ENCODE measurements around the gene CNTN4.

DNA sequence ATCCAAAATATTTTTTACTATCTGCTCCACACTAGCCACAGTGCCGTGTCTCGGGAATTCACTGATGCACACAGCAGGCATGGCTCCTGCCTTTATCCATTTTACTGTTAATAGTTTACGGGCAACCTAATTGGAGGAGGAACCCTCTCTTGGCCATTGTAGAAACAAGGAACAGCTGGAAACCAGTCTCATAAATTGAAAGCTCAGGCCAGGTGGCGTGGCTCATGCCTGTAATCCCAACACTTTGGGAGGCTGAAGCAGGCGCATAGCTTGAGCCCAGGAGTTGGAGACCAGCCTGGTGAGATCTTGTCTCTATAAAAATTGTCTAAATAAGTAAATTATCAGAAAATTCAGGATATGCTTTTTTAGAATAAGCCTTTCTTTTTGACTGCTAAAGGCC, 972.5 kb downstream of the CNTN4 start:
- TF ChIP-seq YY1 (IDR thresholded peaks at IDR 0.05; ENCODE audit: insufficient read depth, insufficient read length) = no peak
- no peak for TF ChIP-seq SUZ12 (IDR thresholded peaks at IDR 0.05; ENCODE audit: extremely low read depth, insufficient read depth, insufficient read length)
- no peak for TF ChIP-seq ZNF274 (IDR thresholded peaks at IDR 0.05; ENCODE audit: low read depth, low read length)
